Measurements from ENCODE around the gene PLEKHG2.
A peak's percentile ranks its signal among the peaks of the same experiment; 100 is the strongest.

The PLEKHG2 gene

DNA sequence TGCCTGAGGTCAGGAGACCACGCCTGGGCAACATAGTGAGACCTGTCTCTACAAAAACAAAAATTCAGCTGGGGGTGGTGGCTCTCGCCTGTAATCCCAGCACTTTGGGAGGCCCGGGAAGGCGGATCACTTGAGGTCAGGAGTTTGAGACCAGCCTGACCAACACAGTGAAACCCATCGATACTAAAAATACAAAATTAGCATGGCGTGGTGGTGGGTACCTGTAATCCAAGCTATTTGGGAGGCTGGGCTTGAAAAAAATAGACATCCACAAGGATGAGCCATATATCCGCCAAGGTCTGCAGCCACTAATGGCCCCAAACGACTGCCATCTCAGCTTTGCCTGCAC is 20.2 kb downstream of the PLEKHG2 start:
- DNase-seq (ENCODE audit: extremely low read depth, low read depth): no peak
- no peak overlapping the region for H3K4me3 ChIP-seq (replicated peaks; ENCODE audit: low read depth, low read length)
- TF ChIP-seq, protein P1, sequence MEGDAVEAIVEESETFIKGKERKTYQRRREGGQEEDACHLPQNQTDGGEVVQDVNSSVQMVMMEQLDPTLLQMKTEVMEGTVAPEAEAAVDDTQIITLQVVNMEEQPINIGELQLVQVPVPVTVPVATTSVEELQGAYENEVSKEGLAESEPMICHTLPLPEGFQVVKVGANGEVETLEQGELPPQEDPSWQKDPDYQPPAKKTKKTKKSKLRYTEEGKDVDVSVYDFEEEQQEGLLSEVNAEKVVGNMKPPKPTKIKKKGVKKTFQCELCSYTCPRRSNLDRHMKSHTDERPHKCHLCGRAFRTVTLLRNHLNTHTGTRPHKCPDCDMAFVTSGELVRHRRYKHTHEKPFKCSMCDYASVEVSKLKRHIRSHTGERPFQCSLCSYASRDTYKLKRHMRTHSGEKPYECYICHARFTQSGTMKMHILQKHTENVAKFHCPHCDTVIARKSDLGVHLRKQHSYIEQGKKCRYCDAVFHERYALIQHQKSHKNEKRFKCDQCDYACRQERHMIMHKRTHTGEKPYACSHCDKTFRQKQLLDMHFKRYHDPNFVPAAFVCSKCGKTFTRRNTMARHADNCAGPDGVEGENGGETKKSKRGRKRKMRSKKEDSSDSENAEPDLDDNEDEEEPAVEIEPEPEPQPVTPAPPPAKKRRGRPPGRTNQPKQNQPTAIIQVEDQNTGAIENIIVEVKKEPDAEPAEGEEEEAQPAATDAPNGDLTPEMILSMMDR (IDR thresholded peaks at IDR 0.05; ENCODE audit: low read depth, low read length, missing control alignments): no peak

GRCh38 chr19:39433480-39434079 is 21.1 kb downstream of the PLEKHG2 start:
- TF ChIP-seq, protein P1 (IDR thresholded peaks at IDR 0.05; ENCODE audit: low read depth, low read length, missing control alignments): no peak
- H3K4me3 ChIP-seq (replicated peaks; ENCODE audit: low read depth, low read length): peak overlapping the region; percentile 94
- no peak for DNase-seq (ENCODE audit: extremely low read depth, low read depth)

- TF ChIP-seq, protein P1 (IDR thresholded peaks at IDR 0.05; ENCODE audit: low read depth, low read length, missing control alignments): no peak
- H3K4me3 ChIP-seq (replicated peaks; ENCODE audit: low read depth, low read length): peak overlapping the region; percentile 94
- DNase-seq (ENCODE audit: extremely low read depth, low read depth): no peak
Measured at GRCh38 chr19:39434123-39435076, 21.9 kb downstream of the PLEKHG2 start.

- DNase-seq (ENCODE audit: extremely low read depth, low read depth): peak; percentile 85
- peak within 1 kb of the TSS; percentile 94 for H3K4me3 ChIP-seq (replicated peaks; ENCODE audit: low read depth, low read length)
- TF ChIP-seq, protein P1 (IDR thresholded peaks at IDR 0.05; ENCODE audit: low read depth, low read length, missing control alignments): no peak
Measured at GRCh38 chr19:39435499-39436349, 23.3 kb downstream of the PLEKHG2 start, which contains the start of gene RPS16. Gene RPS16, minus strand, starts transcription at chr19:39435949. Its CDS starts 54 bp downstream, at chr19:39435895.

DNA sequence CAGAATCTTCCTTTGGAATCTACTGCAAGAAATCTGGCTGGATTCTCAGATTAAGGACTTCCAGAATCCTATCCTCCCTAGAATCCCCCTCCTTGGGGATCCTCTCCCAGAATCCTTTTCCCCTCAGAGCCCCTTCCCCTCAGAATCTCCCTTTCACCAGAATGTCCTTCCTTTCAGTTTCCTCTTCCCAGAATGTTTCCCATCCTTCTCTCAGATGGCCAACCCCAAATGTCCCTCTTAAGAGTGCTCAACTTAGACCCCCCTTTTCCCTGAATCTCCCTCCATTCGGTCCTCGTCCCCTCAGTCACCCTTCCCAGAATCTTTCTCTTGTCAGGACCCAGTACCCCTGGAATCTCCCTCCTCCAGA is 23.9 kb downstream of the PLEKHG2 start:
- DNase-seq (ENCODE audit: extremely low read depth, low read depth): no peak
- TF ChIP-seq, protein P1 (IDR thresholded peaks at IDR 0.05; ENCODE audit: low read depth, low read length, missing control alignments): no peak
- H3K4me3 ChIP-seq (replicated peaks; ENCODE audit: low read depth, low read length): peak overlapping the region; percentile 94

DNA sequence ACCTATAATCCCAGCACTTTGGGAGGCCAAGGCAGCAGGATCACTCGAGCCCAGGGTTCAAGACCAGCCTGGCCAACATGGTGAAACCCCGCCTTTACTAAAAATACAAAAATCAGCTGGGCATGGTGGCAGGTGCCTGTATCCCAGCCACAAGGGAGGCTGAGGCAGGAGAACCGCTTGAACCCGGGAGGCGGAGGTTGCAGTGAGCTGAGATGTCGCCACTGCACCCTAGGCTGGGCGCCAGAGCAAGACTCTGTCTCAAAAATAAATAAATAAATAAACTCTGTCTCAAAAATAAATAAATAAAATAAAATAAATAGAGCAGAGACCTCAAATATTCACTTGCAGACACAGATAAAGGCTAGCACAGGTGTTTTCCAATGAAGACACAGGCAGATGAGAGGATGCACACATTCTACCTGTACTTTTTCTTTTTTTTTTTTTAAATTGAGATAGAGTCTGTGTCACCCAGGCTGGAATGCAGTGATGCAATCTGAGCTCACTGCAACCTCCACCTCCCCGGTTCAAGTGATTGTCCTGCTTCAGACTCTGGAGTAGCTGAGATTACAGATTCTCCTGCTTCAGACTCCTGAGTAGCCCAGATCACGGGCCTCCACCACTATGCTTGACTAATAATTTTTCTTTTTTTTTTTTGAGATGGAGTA is 25.9 kb downstream of the PLEKHG2 start:
- no peak overlapping the region for H3K4me3 ChIP-seq (replicated peaks; ENCODE audit: low read depth, low read length)
- TF ChIP-seq, protein P1 (IDR thresholded peaks at IDR 0.05; ENCODE audit: low read depth, low read length, missing control alignments): no peak
- DNase-seq (ENCODE audit: extremely low read depth, low read depth): no peak

Measured in HFF-Myc (cell line).